Stimulated activated CD4-positive, alpha-beta T cell treated with anti-CD3 and anti-CD28 coated beads, Interleukin-4, amount 100 ng/mL, for 24 hours (primary cell): ENCODE data around the gene CHTF18.

Experiments
- DNase-seq: peaks from one replicate; pipeline ENCODE4 v3.0.0-alpha.2; 2020

The CHTF18 gene

DNA sequence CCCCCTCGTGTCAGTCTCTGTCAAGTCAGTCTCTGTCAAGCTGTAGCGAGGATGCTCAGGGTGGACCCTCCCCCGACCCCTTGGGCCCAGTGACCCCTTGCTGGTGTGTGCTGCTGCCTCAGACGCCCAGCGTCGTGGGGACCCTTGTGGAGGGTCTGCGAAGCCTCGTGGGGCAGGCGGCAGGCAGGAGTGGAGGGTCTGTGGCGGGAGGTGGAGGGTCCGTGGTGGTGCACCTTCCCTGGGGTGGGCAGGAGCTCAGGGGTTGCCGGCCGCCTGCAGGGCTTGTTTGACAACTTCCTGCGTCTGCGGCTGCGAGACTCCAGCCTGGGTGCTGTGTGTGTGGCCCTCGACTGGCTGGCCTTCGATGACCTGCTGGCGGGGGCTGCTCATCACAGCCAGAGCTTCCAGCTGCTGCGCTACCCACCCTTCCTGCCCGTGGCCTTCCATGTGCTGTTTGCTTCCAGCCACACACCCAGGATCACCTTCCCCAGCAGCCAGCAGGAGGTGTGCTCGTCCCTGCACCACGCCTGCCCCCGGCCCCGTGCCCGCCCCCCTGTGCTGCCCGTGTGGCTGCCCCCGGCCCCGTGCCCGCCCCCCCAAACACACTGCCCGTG is 6.5 kb downstream of the CHTF18 start:
- no peak for DNase-seq

DNA sequence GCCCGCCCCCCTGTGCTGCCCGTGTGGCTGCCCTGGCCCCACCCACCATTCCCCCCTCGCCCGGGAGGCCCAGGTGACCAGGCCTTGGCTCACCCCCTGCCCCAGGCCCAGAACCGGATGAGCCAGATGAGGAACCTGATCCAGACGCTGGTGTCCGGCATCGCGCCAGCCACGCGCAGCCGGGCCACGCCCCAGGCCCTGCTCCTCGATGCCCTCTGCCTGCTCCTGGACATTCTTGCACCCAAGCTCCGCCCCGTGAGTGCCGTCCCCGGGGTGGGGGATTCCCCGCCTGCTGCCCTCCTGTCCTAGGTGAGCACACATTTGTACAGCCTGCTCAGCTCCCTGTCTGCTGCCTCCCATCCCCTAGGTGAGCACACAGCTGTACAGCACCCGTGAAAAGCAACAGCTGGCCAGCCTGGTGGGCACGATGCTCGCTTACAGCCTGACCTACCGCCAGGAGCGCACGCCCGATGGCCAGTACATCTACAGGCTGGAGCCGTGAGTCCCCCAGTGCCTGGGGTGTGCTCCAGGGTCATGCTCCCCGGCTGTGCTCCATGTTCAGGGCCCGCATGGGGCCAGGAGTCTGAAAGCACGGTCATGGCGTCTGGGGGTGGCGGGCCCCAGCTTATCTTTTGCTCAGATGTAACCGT is 7.3 kb downstream of the CHTF18 start:
- DNase-seq: no peak

DNA sequence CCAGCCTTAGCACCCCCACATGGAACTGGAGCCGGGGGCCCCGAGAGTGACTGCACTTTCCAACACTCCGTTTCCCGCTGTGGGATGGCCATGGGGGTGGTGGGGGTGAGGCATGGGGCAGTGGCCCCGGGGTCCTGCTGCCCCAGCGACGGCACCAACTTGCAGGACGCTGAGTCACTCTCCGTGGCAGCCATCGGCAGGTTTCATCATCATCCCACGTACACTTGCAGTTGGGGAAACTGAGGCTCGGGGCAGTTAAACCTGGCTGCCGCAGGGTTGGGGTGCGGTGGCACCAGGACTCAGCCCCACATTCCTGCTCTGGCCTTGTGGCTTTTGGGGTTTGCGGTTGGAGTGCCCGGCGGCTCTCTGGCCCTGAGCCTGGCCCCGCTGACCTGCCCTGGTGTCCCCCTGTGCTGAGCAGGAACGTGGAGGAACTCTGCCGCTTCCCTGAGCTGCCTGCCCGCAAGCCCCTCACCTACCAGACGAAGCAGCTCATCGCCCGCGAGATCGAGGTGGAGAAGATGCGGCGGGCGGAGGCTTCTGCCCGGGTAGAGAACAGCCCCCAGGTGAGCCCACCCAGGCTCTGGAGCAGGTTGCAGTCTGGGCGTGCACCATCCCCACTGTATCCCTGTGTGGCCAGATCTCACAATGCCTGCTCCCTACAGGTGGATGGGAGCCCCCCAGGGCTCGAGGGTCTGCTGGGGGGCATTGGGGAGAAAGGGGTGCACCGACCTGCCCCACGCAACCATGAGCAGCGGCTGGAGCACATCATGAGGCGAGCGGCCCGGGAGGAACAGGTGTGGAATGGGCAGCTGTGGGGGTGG is 8.1 kb downstream of the CHTF18 start:
- DNase-seq: no peak

DNA sequence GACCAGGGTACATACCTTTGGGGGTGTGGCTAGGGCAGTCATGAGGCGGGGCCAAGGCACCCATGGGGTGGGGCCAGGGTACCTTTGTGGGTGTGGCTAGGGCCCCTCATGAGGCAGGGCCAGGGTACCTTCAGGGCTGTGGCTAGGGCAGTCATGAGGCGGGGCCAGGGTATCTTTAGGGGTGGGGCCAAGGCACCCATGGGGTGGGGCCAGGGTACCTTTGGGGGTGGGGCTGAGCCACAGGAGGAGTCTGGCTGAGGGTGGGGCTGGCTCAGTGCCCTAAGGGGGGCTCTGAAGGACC is 8.7 kb downstream of the CHTF18 start:
- no peak for DNase-seq

DNA sequence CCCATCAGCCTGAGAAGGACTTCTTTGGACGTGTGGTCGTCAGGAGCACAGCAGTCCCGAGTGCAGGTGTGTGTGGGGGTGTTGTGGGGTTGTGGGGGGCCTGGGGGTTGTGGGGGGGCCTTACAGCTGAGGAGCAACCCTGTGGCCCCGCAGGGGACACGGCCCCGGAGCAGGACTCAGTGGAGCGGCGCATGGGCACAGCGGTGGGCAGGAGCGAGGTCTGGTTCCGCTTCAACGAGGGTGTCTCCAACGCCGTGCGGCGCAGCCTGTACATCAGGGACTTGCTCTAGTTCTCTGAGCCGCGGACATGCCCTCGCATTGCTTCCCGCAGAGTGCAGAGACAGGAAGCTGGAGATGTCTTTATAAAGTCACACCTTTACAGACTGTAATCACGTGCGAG is 9.3 kb downstream of the CHTF18 start:
- no peak for DNase-seq

- DNase-seq: no peak
These were observed 10.2 kb downstream of the CHTF18 start for GRCh38 chr16:798666-799065.

DNA sequence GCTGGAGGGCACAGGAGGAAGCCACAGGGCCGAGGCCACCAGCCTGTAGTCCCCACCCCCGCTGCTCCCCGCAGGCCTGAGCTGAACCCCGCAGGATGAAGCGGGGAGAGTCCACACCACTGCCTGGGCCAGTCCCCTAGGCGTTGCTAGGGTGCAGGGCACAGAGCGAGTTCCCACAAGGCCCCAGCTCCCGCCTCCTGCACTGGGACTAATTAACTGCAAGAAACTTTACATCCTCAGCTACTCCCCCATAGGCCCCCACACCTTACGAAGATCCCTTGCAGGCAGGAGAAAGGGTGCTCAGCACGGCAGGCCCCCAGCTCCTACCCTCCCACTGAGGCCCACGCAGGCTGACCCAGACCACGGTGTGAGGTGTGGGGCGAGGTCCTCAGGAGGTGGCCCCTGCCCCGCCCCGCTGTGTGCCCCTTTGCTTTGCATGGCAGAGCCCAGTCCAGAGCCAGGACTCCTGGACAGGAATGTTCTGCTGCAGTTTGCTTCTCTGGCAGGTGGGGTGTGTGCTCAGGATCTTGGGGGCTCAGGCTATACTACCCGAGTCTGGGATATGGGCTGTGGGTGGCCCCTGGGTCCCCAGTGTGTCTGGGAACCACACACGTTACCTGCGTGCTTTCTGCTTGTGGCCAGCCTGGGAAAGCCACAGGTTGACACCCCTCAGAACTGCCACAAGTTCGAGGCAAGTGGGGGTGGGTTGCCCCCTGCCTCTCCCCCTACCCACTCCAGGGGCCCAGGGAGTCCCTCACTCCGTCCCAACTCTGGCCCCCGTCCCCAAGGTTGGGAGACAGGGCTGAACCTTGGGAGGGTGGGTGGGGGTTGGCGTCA is 10.9 kb downstream of the CHTF18 start:
- no peak for DNase-seq

GRCh38 chr16:799948-800833 is 11.8 kb downstream of the CHTF18 start, which contains the start of gene GNG13:
Gene GNG13 (minus strand): TSS chr16:800734. CDS start chr16:799077, 1,657 bp downstream.
- no peak for DNase-seq

- no peak for DNase-seq
These were observed 12.6 kb downstream of the CHTF18 start for GRCh38 chr16:800834-801511.

DNA sequence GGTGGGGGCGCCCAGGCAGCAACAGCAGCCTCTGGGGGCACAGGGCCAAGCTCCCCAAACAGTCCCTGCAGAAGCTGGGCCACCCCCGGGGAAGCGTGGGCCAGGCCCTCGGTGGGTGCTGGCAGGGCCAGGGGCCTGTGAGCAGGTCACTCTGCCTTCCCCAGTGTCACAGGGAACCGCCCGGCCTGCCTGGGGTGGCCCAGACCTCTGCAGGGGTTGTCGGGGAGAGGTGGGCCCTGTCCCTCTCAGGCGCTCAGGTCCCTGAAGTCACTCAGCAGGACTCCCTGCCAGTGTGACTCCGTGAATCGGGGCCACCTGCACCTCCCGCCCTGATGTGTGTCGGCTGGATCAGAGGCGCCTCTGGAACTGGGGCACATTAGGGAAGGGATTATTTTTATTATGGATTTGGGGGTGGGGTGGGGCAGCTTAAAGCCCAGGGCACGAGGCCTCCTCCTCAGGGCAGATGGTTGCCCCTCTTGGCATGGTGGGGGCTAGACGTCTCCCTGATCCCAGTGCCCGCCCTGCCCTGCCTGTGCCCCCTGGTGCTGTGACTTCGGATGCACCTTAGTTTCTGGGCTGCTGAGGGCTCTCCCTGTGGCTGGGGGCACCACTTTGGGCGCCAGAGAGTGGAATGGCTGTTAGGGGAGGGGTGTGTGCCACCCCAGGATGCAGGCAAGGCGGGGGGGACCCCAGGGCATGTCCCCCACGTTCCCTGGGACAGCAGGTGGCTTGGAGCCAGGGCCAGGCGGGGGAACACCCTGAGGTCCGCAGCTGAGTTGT is 13.4 kb downstream of the CHTF18 start:
- DNase-seq: no peak

DNA sequence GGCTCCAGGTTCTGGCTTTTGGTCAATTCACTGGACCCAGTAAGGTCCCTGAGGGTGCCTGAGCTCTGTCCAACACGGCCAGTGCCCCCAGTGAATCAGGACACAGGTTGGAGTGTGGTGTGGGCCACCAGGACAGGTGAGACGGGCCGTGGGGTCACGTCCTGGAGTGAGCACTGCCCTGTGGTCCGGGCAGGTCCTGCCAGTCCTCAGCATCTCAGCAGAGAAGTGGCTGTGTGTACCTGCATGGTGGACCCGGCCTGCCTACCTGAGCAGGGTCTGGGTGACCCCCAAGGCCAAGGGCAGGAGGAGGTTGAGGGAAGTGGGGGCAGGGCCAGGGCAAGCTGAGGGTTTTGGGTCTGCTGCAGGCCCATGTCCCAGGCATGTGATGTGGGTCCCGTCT is 14.0 kb downstream of the CHTF18 start:
- DNase-seq: no peak

DNA sequence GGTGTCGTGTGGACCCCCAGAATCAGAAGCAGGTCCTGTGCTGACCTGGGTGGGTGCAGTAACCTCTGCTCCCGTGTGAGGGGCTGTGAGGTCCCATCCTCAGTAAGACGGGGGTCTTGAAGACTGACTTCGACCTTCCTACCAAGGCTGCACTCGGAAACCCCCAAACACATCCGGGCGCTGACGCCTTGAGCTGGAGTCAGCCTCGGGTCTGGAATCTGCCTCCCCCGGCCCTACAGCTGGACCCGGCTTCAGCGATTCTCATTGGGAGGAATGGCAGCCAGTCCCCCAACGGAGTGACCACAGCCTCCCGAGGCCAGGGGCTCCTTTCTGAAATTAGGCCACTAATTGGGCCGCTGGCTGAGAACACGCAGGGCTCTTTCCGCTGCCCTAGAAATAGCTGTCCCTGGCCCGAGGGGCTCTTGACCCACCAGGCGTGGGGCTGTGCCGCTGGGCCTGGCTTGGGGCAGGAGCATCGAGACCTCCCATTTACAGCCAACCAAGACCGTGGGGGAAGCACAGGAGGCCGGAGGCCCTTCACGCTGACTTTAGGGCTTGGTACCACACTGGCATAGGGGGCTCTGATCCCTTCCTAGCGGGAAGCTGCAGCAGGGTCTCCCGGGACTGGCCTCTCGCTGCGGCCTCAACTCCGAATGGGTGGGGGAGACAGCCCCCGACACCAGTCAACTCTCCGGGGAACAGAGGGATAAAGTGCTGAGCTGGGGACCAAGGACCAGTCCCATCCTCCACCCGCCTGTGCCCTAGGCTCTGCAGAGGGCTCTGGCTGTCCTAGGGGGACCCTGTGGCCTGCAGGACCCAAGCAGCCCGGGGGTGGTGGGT is 14.7 kb downstream of the CHTF18 start:
- no peak for DNase-seq

DNA sequence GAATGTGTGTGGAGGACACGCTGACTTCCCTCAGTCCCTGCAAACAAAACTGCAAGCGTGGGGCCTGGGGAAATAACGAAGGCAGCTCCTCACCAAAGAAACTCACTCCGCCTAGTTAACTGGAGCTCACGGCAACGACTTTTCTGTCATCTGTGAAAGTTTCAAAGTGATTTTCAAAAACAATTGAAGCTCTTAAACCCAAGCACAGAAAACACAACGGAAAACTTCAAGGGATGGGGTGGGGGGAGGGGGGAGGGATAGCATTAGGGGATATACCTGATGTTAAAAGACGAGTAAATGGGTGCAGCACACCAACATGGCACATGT is 15.3 kb downstream of the CHTF18 start:
- no peak for DNase-seq

GRCh38 chr16:804193-805048 is 16.0 kb downstream of the CHTF18 start:
- no peak for DNase-seq

DNA sequence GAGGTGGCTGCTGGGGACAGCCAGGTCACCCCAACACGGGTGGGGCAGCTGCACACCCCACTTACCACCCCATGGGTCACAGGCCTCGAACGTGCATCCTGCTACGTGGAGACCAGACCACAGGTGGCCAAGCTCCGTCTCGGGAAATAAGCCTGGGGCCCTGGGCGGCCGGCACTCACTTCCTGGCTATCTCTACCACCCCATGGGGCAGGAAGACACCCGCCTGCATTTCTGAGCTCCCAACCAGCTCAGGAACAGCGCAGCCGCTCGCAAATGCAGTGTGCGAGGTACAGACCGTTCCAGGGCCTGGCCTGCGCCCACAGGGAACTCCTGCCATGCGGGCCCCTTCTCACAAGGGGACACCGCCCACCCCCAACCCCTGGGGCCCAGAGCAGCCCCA is 17.1 kb downstream of the CHTF18 start:
- DNase-seq: no peak

- peak; percentile 86 for DNase-seq
These were observed 19.1 kb downstream of the CHTF18 start for GRCh38 chr16:807347-808084.

DNA sequence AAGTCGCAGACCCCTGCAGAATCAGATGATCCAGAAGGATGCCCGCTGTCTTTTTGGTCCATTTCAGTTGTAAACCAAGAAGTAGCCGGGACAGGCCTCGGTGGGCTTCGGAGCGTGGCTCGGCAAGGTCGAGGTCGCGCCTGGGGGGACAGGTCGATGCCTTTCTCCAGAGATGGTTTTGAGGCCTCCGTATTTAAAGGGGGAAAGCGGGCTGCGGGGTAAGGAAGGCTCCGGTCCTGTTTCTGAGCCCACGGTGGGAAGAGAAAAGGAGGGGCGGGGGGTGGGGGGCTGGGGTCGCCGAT is 19.6 kb downstream of the CHTF18 start:
- no peak for DNase-seq

- peak; percentile 59 for DNase-seq
These were observed 24.9 kb downstream of the CHTF18 start for GRCh38 chr16:813204-813915.
